HepG2 (cell line): ENCODE data around the gene AGAP3. TPM values are rescaled to one million over a fixed set of nuclear protein-coding genes. Genes with fewer than 3 reads are reported as not detected.

Experiments
- ADNP ChIP-seq: sonication (generic); formaldehyde crosslinking; IDR thresholded peaks from 2 replicates; pipeline ENCODE4 v1.4.0; 2020; ENCODE audit warnings: missing genetic modification reagents
- GABPA ChIP-seq, 2 experiments: IDR thresholded peaks; 2 replicates each; pipeline ENCODE4 v1.6.1; 2011 to 2016; ENCODE audit warnings: low read depth in 2 of 2, low read length in 1 of 2, missing biosample characterization in 1 of 2, missing genetic modification characterization in 1 of 2
- HDAC6 ChIP-seq: fragments of 200-600 bp; sonication (generic); IDR thresholded peaks from 2 replicates; pipeline ENCODE4 v1.7.0; 2017; ENCODE audit warnings: mild to moderate bottlenecking, antibody characterized with exemption, low read length, low read depth
- REXO4 ChIP-seq: sonication (generic); formaldehyde crosslinking; IDR thresholded peaks from 2 replicates; pipeline ENCODE4 v1.8.0; 2022; ENCODE audit warnings: missing genetic modification reagents, mild to moderate bottlenecking, borderline replicate concordance
- STAT6 ChIP-seq: sonication (generic); formaldehyde crosslinking; IDR thresholded peaks from 2 replicates; pipeline ENCODE4 v1.4.0; 2020; ENCODE audit warnings: missing genetic modification reagents, mild to moderate bottlenecking, borderline replicate concordance
- ZNF281 ChIP-seq: sonication (generic); formaldehyde crosslinking; IDR thresholded peaks from 2 replicates; pipeline ENCODE4 v1.4.0; 2020; ENCODE audit warnings: missing genetic modification reagents, borderline replicate concordance
- ZNF292 ChIP-seq: sonication (generic); formaldehyde crosslinking; IDR thresholded peaks from 2 replicates; pipeline ENCODE4 v1.8.1; 2022; ENCODE audit warnings: mild to moderate bottlenecking, low read depth, missing genetic modification reagents, borderline replicate concordance
- ZNF318 ChIP-seq: sonication (generic); formaldehyde crosslinking; IDR thresholded peaks from 2 replicates; pipeline ENCODE4 v1.4.0; 2020; ENCODE audit warnings: mild to moderate bottlenecking, missing genetic modification reagents
- ZNF329 ChIP-seq: sonication (generic); formaldehyde crosslinking; IDR thresholded peaks from 2 replicates; pipeline ENCODE4 v1.9.0; 2021; ENCODE audit warnings: low read depth, mild to moderate bottlenecking, missing genetic modification reagents
- ZNF33A ChIP-seq: sonication (generic); formaldehyde crosslinking; IDR thresholded peaks from 2 replicates; pipeline ENCODE4 v1.5.1; 2020; ENCODE audit warnings: missing genetic modification reagents, mild to moderate bottlenecking, moderate library complexity, borderline replicate concordance
- ZNF710 ChIP-seq: sonication (generic); formaldehyde crosslinking; IDR thresholded peaks from 2 replicates; pipeline ENCODE4 v1.5.0; 2020; ENCODE audit warnings: mild to moderate bottlenecking, missing genetic modification reagents, borderline replicate concordance
- polyA plus RNA-seq, 8 experiments: library from polyadenylated mRNA; depleted of rRNA in 3 of 8; stranded (reverse) in 7 of 8; unstranded in 1 of 8; fragments of >200 nt; fragmentation: Illumina TruSeq in 4 of 8; extraction: Trizol in 4 of 8; gene quantifications; 2 replicates each; pipeline versions ENCODE4 v1.2.1 to v1.2.3, GENCODE V29; 2011 to 2016; ENCODE audit warnings: low read depth in 4 of 8, missing spikeins in 1 of 8, mixed read lengths in 1 of 8; ENCODE audit not compliant: insufficient read depth in 1 of 8
- total RNA-seq, 5 experiments: library from RNA; depleted of rRNA; stranded (reverse); fragments of >200 nt; fragmentation: Illumina TruSeq; extraction: Trizol; gene quantifications; 2 replicates each; pipeline ENCODE4 v1.2.3, GENCODE V29; 2016; ENCODE audit warnings: low read depth in 1 of 5

AGAP3 gene
- total and polyA plus RNA-seq, 2 of the 13 experiments (the other 11 are each of a cell fraction or from before 2014, with no cell fraction given): 31.3 to 61.4 TPM

- TF ChIP-seq ZNF710: peak; percentile 66
- TF ChIP-seq ZNF292: no peak
- no peak for TF ChIP-seq ZNF33A (CRISPR knock-in tag)
- no peak for TF ChIP-seq ZNF318
- TF ChIP-seq HDAC6: no peak
- TF ChIP-seq ADNP (CRISPR knock-in tag): no peak
- no peak for TF ChIP-seq ZNF329 (CRISPR knock-in tag)
- no peak for TF ChIP-seq GABPA (IDR thresholded peaks at IDR 0.05; ENCODE audit: low read depth, low read length)
- TF ChIP-seq GABPA (CRISPR knock-in tag; IDR thresholded peaks at IDR 0.05; ENCODE audit: low read depth): peak; percentile 21; the same call in 1 of the 2 replicates
- no peak for TF ChIP-seq REXO4 (CRISPR knock-in tag)
- TF ChIP-seq ZNF281 (CRISPR knock-in tag): peak; percentile 93
- TF ChIP-seq STAT6: no peak
These were observed 23.7 kb upstream of the AGAP3 start (continued) for GRCh38 chr7:151062399-151063211.
